Measurements from ENCODE around the gene FRRS1L. TPM values are rescaled to one million over a fixed set of nuclear protein-coding genes. Genes with fewer than 3 reads are reported as not detected.

The FRRS1L gene
- total RNA-seq, 1 donor from 2014 or later, result 4.4 TPM

GRCh38 chr9:109159583-109159982 lies 7.5 kb downstream of the FRRS1L start:
- peaks cover 3% of the 10 kb centered on the region for H3K9me3 Mint-ChIP-seq (ENCODE audit: unreplicated experiment)
- no peak for TF ChIP-seq CTCF (IDR thresholded peaks at IDR 0.05; ENCODE audit: partially characterized antibody, unreplicated experiment)
- H3K27ac Mint-ChIP-seq (ENCODE audit: unreplicated experiment), result no peak overlapping the region
- no peaks in the 10 kb centered on the region for H3K27me3 Mint-ChIP-seq (ENCODE audit: unreplicated experiment)
- no peak overlapping the region for H3K4me3 Mint-ChIP-seq (ENCODE audit: unreplicated experiment)
- H3K36me3 Mint-ChIP-seq (ENCODE audit: unreplicated experiment), result peaks cover 8% of the 10 kb centered on the region
- no peak for DNase-seq
- H3K4me1 Mint-ChIP-seq (ENCODE audit: low read depth, unreplicated experiment), result no peaks in the 10 kb centered on the region

GRCh38 chr9:109158651-109159050 lies 8.4 kb downstream of the FRRS1L start:
- TF ChIP-seq CTCF (IDR thresholded peaks at IDR 0.05; ENCODE audit: partially characterized antibody, unreplicated experiment), result no peak
- Mint-ChIP-seq H3K4me1 (ENCODE audit: low read depth, unreplicated experiment) (no peaks in the 10 kb centered on the region), H3K27me3 (ENCODE audit: unreplicated experiment) (no peaks in the 10 kb centered on the region), H3K4me3 (ENCODE audit: unreplicated experiment) (no peak overlapping the region), H3K9me3 (ENCODE audit: unreplicated experiment) (no peaks in the 10 kb centered on the region), H3K36me3 (ENCODE audit: unreplicated experiment) (peaks cover 11% of the 10 kb centered on the region), H3K27ac (ENCODE audit: unreplicated experiment) (no peak overlapping the region)
- no peak for DNase-seq

GRCh38 chr9:109156708-109157107 lies 10.3 kb downstream of the FRRS1L start:
- Mint-ChIP-seq H3K4me1 (ENCODE audit: low read depth, unreplicated experiment) (no peaks in the 10 kb centered on the region), H3K9me3 (ENCODE audit: unreplicated experiment) (no peaks in the 10 kb centered on the region), H3K27ac (ENCODE audit: unreplicated experiment) (no peak overlapping the region), H3K27me3 (ENCODE audit: unreplicated experiment) (no peaks in the 10 kb centered on the region), H3K4me3 (ENCODE audit: unreplicated experiment) (no peak overlapping the region), H3K36me3 (ENCODE audit: unreplicated experiment) (peaks cover 18% of the 10 kb centered on the region)
- no peak for DNase-seq
- no peak for TF ChIP-seq CTCF (IDR thresholded peaks at IDR 0.05; ENCODE audit: partially characterized antibody, unreplicated experiment)

GRCh38 chr9:109150925-109151545 lies 16.0 kb downstream of the FRRS1L start:
- no peaks in the 10 kb centered on the region for H3K27me3 Mint-ChIP-seq (ENCODE audit: unreplicated experiment)
- no peak for DNase-seq
- no peaks in the 10 kb centered on the region for H3K4me1 Mint-ChIP-seq (ENCODE audit: low read depth, unreplicated experiment)
- H3K36me3 Mint-ChIP-seq (ENCODE audit: unreplicated experiment), result peaks cover 15% of the 10 kb centered on the region
- H3K27ac Mint-ChIP-seq (ENCODE audit: unreplicated experiment), result no peak overlapping the region
- H3K4me3 Mint-ChIP-seq (ENCODE audit: unreplicated experiment), result no peak overlapping the region
- H3K9me3 Mint-ChIP-seq (ENCODE audit: unreplicated experiment), result no peaks in the 10 kb centered on the region
- no peak for TF ChIP-seq CTCF (IDR thresholded peaks at IDR 0.05; ENCODE audit: partially characterized antibody, unreplicated experiment)

- DNase-seq, result no peak
- Mint-ChIP-seq H3K36me3 (ENCODE audit: unreplicated experiment) (peaks cover 15% of the 10 kb centered on the region), H3K9me3 (ENCODE audit: unreplicated experiment) (no peaks in the 10 kb centered on the region), H3K27me3 (ENCODE audit: unreplicated experiment) (no peaks in the 10 kb centered on the region), H3K27ac (ENCODE audit: unreplicated experiment) (no peak overlapping the region), H3K4me3 (ENCODE audit: unreplicated experiment) (no peak overlapping the region), H3K4me1 (ENCODE audit: low read depth, unreplicated experiment) (no peaks in the 10 kb centered on the region)
- TF ChIP-seq CTCF (IDR thresholded peaks at IDR 0.05; ENCODE audit: partially characterized antibody, unreplicated experiment), result no peak
These were observed 17.3 kb downstream of the FRRS1L start for GRCh38 chr9:109149722-109150121.

Measured in glutamatergic neuron (in vitro differentiated cells).